K562 (cell line): ENCODE measurements around the gene VWA5B1. TPM values are rescaled to one million over a fixed set of nuclear protein-coding genes. Genes with fewer than 3 reads are reported as not detected.

Experiments
- CC2D1A ChIP-seq: fragments of 450-650 bp; IDR thresholded peaks from 2 replicates; pipeline ENCODE4 v1.6.1; 2017; ENCODE audit warnings: mild to moderate bottlenecking
- CREB1 ChIP-seq, 2 experiments: sonication (generic) in 1 of 2; formaldehyde crosslinking in 1 of 2; IDR thresholded peaks; 2 replicates each; pipeline versions ENCODE4 v1.6.1 to v1.8.0; 2012 to 2022; ENCODE audit warnings: inconsistent platforms in 1 of 2, mild to moderate bottlenecking in 1 of 2, missing genetic modification reagents in 1 of 2, moderate library complexity in 1 of 2
- ETV1 ChIP-seq: fragments of 450-650 bp; conservative IDR thresholded peaks from 2 replicates; pipeline ENCODE4 v1.6.1; 2016; ENCODE audit warnings: missing genetic modification characterization, control low read depth, low read depth, missing compliant biosample characterization
- HINFP ChIP-seq: fragments of 450-650 bp; conservative IDR thresholded peaks from 2 replicates; pipeline ENCODE4 v1.6.1; 2016; ENCODE audit warnings: missing genetic modification characterization, low read depth, mild to moderate bottlenecking, control low read depth, missing compliant biosample characterization
- KDM1A ChIP-seq, 2 experiments: fragments of 450-650 bp; IDR thresholded peaks; 2 replicates each; pipeline ENCODE4 v1.6.1; 2016; ENCODE audit warnings: mild to moderate bottlenecking in 2 of 2
- MYC ChIP-seq, 2 experiments: fragments of 250-450 bp in 1 of 2; sonication (Bioruptor Pico) in 1 of 2; IDR thresholded peaks; 2 replicates each; pipeline versions ENCODE4 v1.5.1 to v1.6.1; 2012 to 2021; ENCODE audit warnings: low read depth in 2 of 2, borderline replicate concordance in 1 of 2, improper control_type of control experiment in 1 of 2, low read length in 1 of 2, mild to moderate bottlenecking in 1 of 2, moderate library complexity in 1 of 2
- RAD21 ChIP-seq, 2 experiments: fragments of 250-450 bp in 1 of 2; fragments of 450-650 bp in 1 of 2; sonication (Bioruptor Pico) in 1 of 2; formaldehyde crosslinking in 1 of 2; IDR thresholded peaks in 1 of 2; conservative IDR thresholded peaks in 1 of 2; 2 replicates each; pipeline versions ENCODE4 v1.4.0 to v1.8.0; 2020 to 2022; ENCODE audit warnings: mild to moderate bottlenecking in 2 of 2, moderate library complexity in 1 of 2
- RBM25 ChIP-seq: fragments of 200-400 bp; formaldehyde crosslinking; IDR thresholded peaks from 2 replicates; pipeline ENCODE4 v1.6.1; 2018; ENCODE audit warnings: low read length, low read depth, moderate library complexity; ENCODE audit not compliant: severe bottlenecking
- SIN3A ChIP-seq, 2 experiments: fragments of 150-350 bp in 1 of 2; IDR thresholded peaks; 2 replicates each; pipeline ENCODE4 v1.6.1; 2011 to 2016; ENCODE audit warnings: borderline replicate concordance in 2 of 2, low read depth in 2 of 2, low read length in 2 of 2, mild to moderate bottlenecking in 2 of 2, moderate library complexity in 2 of 2; ENCODE audit not compliant: control insufficient read depth in 1 of 2
- SMAD4 ChIP-seq: fragments of 250-450 bp; sonication (Bioruptor Pico); conservative IDR thresholded peaks from 2 replicates; pipeline ENCODE4 v1.8.0; 2021; ENCODE audit warnings: inconsistent platforms, mild to moderate bottlenecking, moderate library complexity
- SMC3 ChIP-seq: conservative IDR thresholded peaks from 2 replicates; pipeline ENCODE4 v1.6.1; 2011; ENCODE audit warnings: low read depth, low read length, improper control_type of control experiment; ENCODE audit not compliant: insufficient read depth
- SRSF9 ChIP-seq: fragments of 200-400 bp; formaldehyde crosslinking; IDR thresholded peaks from 2 replicates; pipeline ENCODE4 v1.6.1; 2017; ENCODE audit warnings: low read depth, low read length, borderline replicate concordance
- THAP12 ChIP-seq: fragments of 250-450 bp; sonication (Bioruptor Pico); IDR thresholded peaks from 2 replicates; pipeline ENCODE4 v1.9.0; 2021; ENCODE audit warnings: mild to moderate bottlenecking, inconsistent platforms
- ZNF165 ChIP-seq: fragments of 250-450 bp; sonication (Bioruptor Pico); IDR thresholded peaks from 2 replicates; pipeline ENCODE4 v1.4.0; 2020; ENCODE audit warnings: borderline replicate concordance
- ZNF76 ChIP-seq: fragments of 250-450 bp; sonication (Bioruptor Pico); IDR thresholded peaks from 2 replicates; pipeline ENCODE4 v1.4.0; 2020; ENCODE audit warnings: mild to moderate bottlenecking, moderate library complexity, borderline replicate concordance
- polyA plus RNA-seq, 8 experiments: library from polyadenylated mRNA; depleted of rRNA in 4 of 8; stranded (reverse) in 5 of 8; unstranded in 3 of 8; fragments of >200 nt; fragmentation: Nextera tagmentation in 2 of 8; fragmentation: Illumina TruSeq in 1 of 8; extraction: Ambion mirVana in 2 of 8; extraction: Trizol in 1 of 8; gene quantifications; 2 replicates each; pipeline versions ENCODE4 v1.2.1 to v1.2.3, GENCODE V29; 2011 to 2014; ENCODE audit warnings: inconsistent platforms in 1 of 8, missing spikeins in 1 of 8
- total RNA-seq, 7 experiments: library from RNA; depleted of rRNA in 6 of 7; stranded (reverse); fragments of >200 nt in 6 of 7; fragmentation: Illumina TruSeq in 2 of 7; extraction: Trizol in 2 of 7; gene quantifications; 2 replicates each; pipeline versions ENCODE4 v1.2.1 to v1.2.3, GENCODE V29; 2011 to 2021; ENCODE audit warnings: low replicate concordance in 1 of 7

VWA5B1 gene
- total and polyA plus RNA-seq, 9 of the 15 experiments (the other 6 are each of a cell fraction or from before 2014, with no cell fraction given), result not detected

GRCh38 chr1:20361805-20362381, 71.2 kb downstream of the VWA5B1 start (continued):
- TF ChIP-seq THAP12, result no peak
- no peak for TF ChIP-seq CREB1 (IDR thresholded peaks at IDR 0.05)
- no peak for TF ChIP-seq CREB1 (CRISPR knock-in tag; IDR thresholded peaks at IDR 0.05)
- no peak for TF ChIP-seq SIN3A (IDR thresholded peaks at IDR 0.05; ENCODE audit: borderline replicate concordance in 2 of 2, control insufficient read depth in 1 of 2, low read depth in 2 of 2, low read length in 2 of 2)
- TF ChIP-seq SMC3, result peak; percentile 77
- TF ChIP-seq RAD21 (CRISPR knock-in tag; conservative IDR thresholded peaks at IDR 0.05 in 1 of 2, IDR thresholded peaks at IDR 0.05 in 1 of 2), result peak; percentile 39 to 79; a peak in 3 of 4 replicates
- no peak for TF ChIP-seq KDM1A (IDR thresholded peaks at IDR 0.05)
- TF ChIP-seq MYC (IDR thresholded peaks at IDR 0.05; ENCODE audit: low read depth, low read length), result 0 out of 2 replicates have a peak, but pooled peaks have one; percentile 22
- no peak for TF ChIP-seq MYC (CRISPR knock-in tag; IDR thresholded peaks at IDR 0.05; ENCODE audit: borderline replicate concordance, low read depth)
- TF ChIP-seq HINFP (tag), result peak; percentile 88
- TF ChIP-seq CC2D1A, result 0 out of 2 replicates have a peak, but pooled peaks have one; percentile 24
- no peak for TF ChIP-seq SMAD4 (CRISPR knock-in tag)
- TF ChIP-seq ZNF165 (CRISPR knock-in tag), result no peak
- TF ChIP-seq ETV1 (tag), result no peak
- no peak for TF ChIP-seq ZNF76 (CRISPR knock-in tag)
- TF ChIP-seq RBM25, result no peak
- no peak for TF ChIP-seq SRSF9
